ENCODE results near the gene CYP2C9. TPM values are rescaled to one million over a fixed set of nuclear protein-coding genes. Genes with fewer than 3 reads are reported as not detected.

CYP2C9 gene
- not detected for total RNA-seq

DNA sequence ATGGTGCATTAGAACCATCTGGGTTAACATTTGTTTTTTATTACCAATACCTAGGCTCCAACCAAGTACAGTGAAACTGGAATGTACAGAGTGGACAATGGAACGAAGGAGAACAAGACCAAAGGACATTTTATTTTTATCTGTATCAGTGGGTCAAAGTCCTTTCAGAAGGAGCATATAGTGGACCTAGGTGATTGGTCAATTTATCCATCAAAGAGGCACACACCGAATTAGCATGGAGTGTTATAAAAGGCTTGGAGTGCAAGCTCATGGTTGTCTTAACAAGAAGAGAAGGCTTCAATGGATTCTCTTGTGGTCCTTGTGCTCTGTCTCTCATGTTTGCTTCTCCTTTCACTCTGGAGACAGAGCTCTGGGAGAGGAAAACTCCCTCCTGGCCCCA lies at the start of gene CYP2C9:
CYP2C9 (plus strand) TSS at position 276 of the 400 bp plus-strand sequence; CDS start at position 301, 25 bp downstream.

Small RNAs within 50 kb of the gene (small RNA-seq; reads per million reads assigned to genes)
- gene CYP2C60P (ENCODE audit: low replicate concordance) = not detected

Other genes starting within 250 kb of the CYP2C9 start
- gene CYP2C19, start 176.0 kb upstream of the CYP2C9 start, total RNA-seq = not detected
- gene CYP2C8, start 130.8 kb downstream of the CYP2C9 start, total RNA-seq = 3.4 TPM